B cell (primary cell): Measurements from ENCODE around the gene SSH3. TPM values are rescaled to one million over a fixed set of nuclear protein-coding genes. Genes with fewer than 3 reads are reported as not detected.

Source experiments
- ATAC-seq: fragments of 200-7000 bp; cut with Tn5 transposase; one replicate; pipeline ENCODE4 v1.10.0; 2021; ENCODE audit warnings: low read depth, mild to moderate bottlenecking, moderate number of reproducible peaks, moderate library complexity
- CTCF ChIA-PET: fragments of 350-600 bp; sonication (Branson Sonifier 250); formaldehyde crosslinking; loops from one replicate; lab custom pipeline; 2021; ENCODE audit warnings: antibody characterized with exemption, inconsistent platforms; lab: Charles Lee
- POLR2A ChIA-PET: fragments of 350-600 bp; sonication (Branson Sonifier 250); formaldehyde crosslinking; loops from one replicate; lab custom pipeline; 2021; ENCODE audit warnings: antibody characterized with exemption; lab: Charles Lee
- DNase-seq: peaks from one replicate; pipeline ENCODE4 v3.0.0; 2013
- H2AFZ ChIP-seq: 2 replicates; pipeline ENCODE4 v1.6.1; 2012; ENCODE audit warnings: mild to moderate bottlenecking, low read depth, low read length; ENCODE audit not compliant: insufficient read depth, poor library complexity, severe bottlenecking
- H3K27ac ChIP-seq, 2 donors: 1 replicate in 1 of 2; 2 replicates in 1 of 2; pipeline ENCODE4 v1.5.1; 2012 to 2013; ENCODE audit warnings: low read length in 2 of 2, mild to moderate bottlenecking in 2 of 2, moderate library complexity in 1 of 2
- H3K27me3 ChIP-seq, 4 experiments: fragments of 200-600 bp in 1 of 4; sonication (generic) in 1 of 4; replicated peaks in 1 of 4; 1 replicate in 2 of 4; 2 replicates in 2 of 4; pipeline versions ENCODE4 v1.6.1 to v1.7.0; 2013 to 2016; ENCODE audit warnings: low read length in 3 of 4, mild to moderate bottlenecking in 2 of 4, mixed read lengths in 1 of 4, moderate library complexity in 1 of 4; ENCODE audit not compliant: insufficient read depth in 4 of 4, control insufficient read depth in 3 of 4; ENCODE audit errors: control extremely low read depth in 1 of 4
- H3K36me3 ChIP-seq, 2 experiments: replicated peaks in 1 of 2; 1 replicate in 1 of 2; 2 replicates in 1 of 2; pipeline versions ENCODE4 v1.6.1 to v1.7.1; 2013; ENCODE audit warnings: low read length in 1 of 2; ENCODE audit not compliant: insufficient read depth in 2 of 2, control insufficient read depth in 1 of 2; ENCODE audit errors: control extremely low read depth in 1 of 2, extremely low read depth in 1 of 2
- H3K4me1 ChIP-seq, 2 donors: fragments of 200-600 bp in 1 of 2; sonication (generic) in 1 of 2; 1 replicate in 1 of 2; 2 replicates in 1 of 2; pipeline versions ENCODE4 v1.5.1 to v1.6.1; 2013 to 2017; ENCODE audit warnings: low read length in 2 of 2; ENCODE audit not compliant: control insufficient read depth in 2 of 2, insufficient read depth in 2 of 2
- H3K4me2 ChIP-seq: replicated peaks from 2 replicates; pipeline ENCODE3; 2012; ENCODE audit warnings: mild to moderate bottlenecking, low read depth, low read length; ENCODE audit not compliant: poor library complexity, severe bottlenecking
- H3K4me3 ChIP-seq, 5 experiments: fragments of 200-600 bp in 1 of 5; sonication (generic) in 1 of 5; 1 replicate in 3 of 5; 2 replicates in 2 of 5; pipeline versions ENCODE4 v1.5.1 to v1.7.0; 2011 to 2016; ENCODE audit warnings: low read length in 4 of 5, mild to moderate bottlenecking in 4 of 5, low read depth in 2 of 5, control low read depth in 1 of 5, moderate library complexity in 1 of 5; ENCODE audit not compliant: insufficient read depth in 1 of 5; ENCODE audit errors: control extremely low read depth in 1 of 5, extremely low read depth in 1 of 5
- H3K79me2 ChIP-seq: fragments of 200-600 bp; sonication (generic); one replicate; pipeline ENCODE4 v1.6.0; 2016; ENCODE audit warnings: low read length; ENCODE audit not compliant: control insufficient read depth, insufficient read depth
- H3K9ac ChIP-seq: fragments of 200-600 bp; sonication (generic); 2 replicates; pipeline ENCODE4 v1.6.1; 2017; ENCODE audit warnings: mild to moderate bottlenecking, low read length, moderate library complexity
- H3K9me3 ChIP-seq, 3 donors: one replicate each; pipeline versions ENCODE4 v1.6.1 to v1.7.1; 2013; ENCODE audit warnings: low read length in 2 of 3; ENCODE audit not compliant: control insufficient read depth in 2 of 3, insufficient read depth in 1 of 3; ENCODE audit errors: control extremely low read depth in 1 of 3
- H4K20me1 ChIP-seq: 2 replicates; pipeline ENCODE4 v1.6.0; 2012; ENCODE audit warnings: mild to moderate bottlenecking, low read length; ENCODE audit not compliant: insufficient read depth, control insufficient read depth, poor library complexity, severe bottlenecking
- H3K27ac Mint-ChIP-seq: one replicate; pipeline ENCODE4 v1.8.0; 2021; ENCODE audit warnings: mixed read lengths
- H3K27me3 Mint-ChIP-seq: one replicate; pipeline ENCODE4 v1.8.0; 2021; ENCODE audit warnings: mixed read lengths
- H3K4me1 Mint-ChIP-seq: one replicate; pipeline ENCODE4 v1.8.0; 2021; ENCODE audit warnings: mixed read lengths
- H3K4me3 Mint-ChIP-seq: one replicate; pipeline ENCODE4 v1.8.0; 2021; ENCODE audit warnings: mixed read lengths
- H3K9me3 Mint-ChIP-seq: one replicate; pipeline ENCODE4 v1.8.0; 2022; ENCODE audit warnings: mixed read lengths; ENCODE audit not compliant: insufficient read depth
- CTCF ChIP-seq: fragments of 200-600 bp; IDR thresholded peaks from one replicate; pipeline ENCODE4 v1.8.0; 2022; ENCODE audit warnings: antibody characterized with exemption, mild to moderate bottlenecking
- EZH2 ChIP-seq: IDR thresholded peaks from 2 replicates; pipeline ENCODE4 v1.6.1; 2012; ENCODE audit warnings: borderline replicate concordance, low read depth, mild to moderate bottlenecking, moderate library complexity, low read length; ENCODE audit not compliant: insufficient read depth, poor library complexity, severe bottlenecking
- WGBS: methylation state at CpG from one replicate; pipeline ENCODE4 v1.1.5; 2013; ENCODE audit warnings: missing lambda C conversion rate; ENCODE audit not compliant: insufficient coverage; 5-methylcytosine and 5-hydroxymethylcytosine counted together
- intact Hi-C: fragments of 100-400 bp; cut with micrococcal nuclease; formaldehyde crosslinking; loops from one replicate; pipeline ENCODE4 v1.10.0; 2022
- polyA plus RNA-seq: library from polyadenylated mRNA; depleted of rRNA; stranded (reverse); fragments of >200 nt; gene quantifications from 2 replicates; pipeline ENCODE4 v1.2.3, GENCODE V29; 2012
- total RNA-seq, 2 donors: library from RNA; stranded (reverse); fragments of 120-200 nt in 1 of 2; gene quantifications; 1 replicate in 1 of 2; 2 replicates in 1 of 2; pipeline versions ENCODE4 v1.2.3 to v1.2.4, GENCODE V29; 2013 to 2022

The SSH3 gene
- total and polyA plus RNA-seq, 2 donors (not counting 1 experiment from before 2014, with no cell fraction given): 4.0 to 7.2 TPM

- peaks cover 100% of the 10 kb centered on the region for H3K79me2 ChIP-seq
Observed at GRCh38 chr11:67278135-67278938, 25.0 kb upstream of the SSH3 start.

GRCh38 chr11:67278939-67279588 is 24.3 kb upstream of the SSH3 start:
- TF ChIP-seq CTCF (no peak), EZH2 (no peak)
- 76% methylated on average over 14 of the region's 14 CpGs for WGBS
- ChIA-PET CTCF (interaction anchor here (1.1 to 5.5 kb wide), 2 partner anchors 11 to 38 kb away, joined by 5 to 46 read pairs; partner anchors contain the start of gene GRK2), POLR2A (interaction anchor here (3.3 to 6.8 kb wide), 3 partner anchors 9 to 11 kb away, joined by 43 to 70 read pairs (median 51); partner anchors contain the start of genes ANKRD13D and GRK2)
- Histone ChIP-seq H3K4me2 (peak overlapping the region; percentile 92), H3K4me3 (no peak overlapping the region), H3K79me2 (peaks cover 100% of the 10 kb centered on the region), H3K27ac (peak overlapping the region; percentile 82), H3K36me3 (peaks cover 0 to 87% of the 10 kb centered on the region in 2 experiments), H4K20me1 (peaks cover 74% of the 10 kb centered on the region), H3K4me1 (peaks cover 66 to 69% of the 10 kb centered on the region in 2 donors), H3K27me3 (no peaks in the 10 kb centered on the region), H2AFZ (no peak overlapping the region), H3K9ac (no peak overlapping the region), H3K9me3 (no peaks in the 10 kb centered on the region)
- no peak for ATAC-seq
- Mint-ChIP-seq H3K27ac (peak overlapping the region; percentile 95), H3K4me1 (peaks cover 63% of the 10 kb centered on the region), H3K27me3 (no peaks in the 10 kb centered on the region), H3K9me3 (no peaks in the 10 kb centered on the region), H3K4me3 (peak overlapping the region; percentile 54)
- intact Hi-C loops: no loop called here
- no peak for DNase-seq

More at GRCh38 chr11:67278135-67278938, 25.0 kb upstream of the SSH3 start:
- Histone ChIP-seq H3K4me1 (peaks cover 73 to 76% of the 10 kb centered on the region in 2 donors), H3K36me3 (peaks cover 0 to 80% of the 10 kb centered on the region in 2 experiments), H3K9ac (peak overlapping the region; percentile 50), H3K9me3 (no peaks in the 10 kb centered on the region), H4K20me1 (peaks cover 74% of the 10 kb centered on the region), H2AFZ (no peak overlapping the region), H3K27ac (peak overlapping the region; percentile 82), H3K4me2 (peak overlapping the region; percentile 92), H3K27me3 (no peaks in the 10 kb centered on the region), H3K4me3 (peak overlapping the region; percentile 35 to 59 (median 50))
- Mint-ChIP-seq H3K4me1 (peaks cover 68% of the 10 kb centered on the region), H3K9me3 (no peaks in the 10 kb centered on the region), H3K4me3 (peak overlapping the region; percentile 84), H3K27me3 (no peaks in the 10 kb centered on the region), H3K27ac (peak overlapping the region; percentile 95)
- ChIA-PET CTCF (interaction anchor here (0.8 to 5.5 kb wide), 11 partner anchors 8 to 106 kb away, joined by 3 to 46 read pairs (median 4); partner anchors contain the start of genes ANKRD13D and GRK2), POLR2A (interaction anchor here (0.7 to 3.5 kb wide), 8 partner anchors 10 to 104 kb away, joined by 3 to 70 read pairs (median 12); partner anchors contain the start of genes ANKRD13D, CLCF1, GRK2 and POLD4)
- TF ChIP-seq EZH2: no peak
- DNase-seq (no peak), ATAC-seq (no peak)
- 33% methylated on average over 9 of the region's 14 CpGs for WGBS
- intact Hi-C loops: no loop called here
